ENCODE data around the gene PALM. TPM values are rescaled to one million over a fixed set of nuclear protein-coding genes. Genes with fewer than 3 reads are reported as not detected.

Gene PALM
- total and polyA plus RNA-seq, 9 of the 15 experiments (the other 6 are each of a cell fraction or from before 2014, with no cell fraction given), result 0.04 to 6.6 (median 1.7) TPM

GRCh38 chr19:749811-750210, 41.1 kb downstream of the PALM start (continued):
- TF ChIP-seq MITF (IDR thresholded peaks at IDR 0.05) (no peak), ZNF12 (CRISPR knock-in tag; IDR thresholded peaks at IDR 0.05) (no peak), XRCC5 (IDR thresholded peaks at IDR 0.05; ENCODE audit: low read depth, low read length) (no peak), RBM22 (IDR thresholded peaks at IDR 0.05; ENCODE audit: low read depth, low read length, poor library complexity, severe bottlenecking) (no peak)

GRCh38 chr19:750640-751423, 42.1 kb downstream of the PALM start, which contains the start of gene MISP:
Gene MISP, plus strand, starts transcription at chr19:751112. Its CDS starts 5,835 bp downstream, at chr19:756947.
- ATAC-seq (no peak), FAIRE-seq (no peak), DNase-seq (ENCODE audit: extremely low read depth in 1 of 4, low spot score in 3 of 4) (peak in 3 of 4 experiments; percentile 18 to 58 (median 56))
- BruUV-seq (replicated peaks), result no TSS peak
- Histone ChIP-seq H3K9ac (ENCODE audit: insufficient read depth in 1 of 2, low read depth in 2 of 2, low read length in 2 of 2) (peak within 1 kb of the TSS in 1 of 2 experiments; percentile 49; a peak in 2 of 4 replicates), H3K27me3 (ENCODE audit: control insufficient read depth in 2 of 2, insufficient read depth in 2 of 2, low read length in 2 of 2) (no peaks in the 10 kb centered on the region), H3K27ac (ENCODE audit: extremely low read depth, low read depth, low read length) (no peak within 1 kb of the TSS), H3K4me1 (replicated peaks in 1 of 2; ENCODE audit: control insufficient read depth in 2 of 2, insufficient read depth in 2 of 2, low read length in 2 of 2) (peaks cover 11 to 64% of the 10 kb centered on the region in 2 experiments; a peak in 4 of 5 replicates), H3K79me2 (ENCODE audit: control insufficient read depth, insufficient read depth, low read length) (no peaks in the 10 kb centered on the region), H3K9me3 (replicated peaks; ENCODE audit: control insufficient read depth, insufficient read depth, low read depth, low read length) (no peaks in the 10 kb centered on the region), H4K20me1 (replicated peaks; ENCODE audit: control insufficient read depth, insufficient read depth, low read length) (no peaks in the 10 kb centered on the region), H2AFZ (ENCODE audit: low read depth, low read length) (peak within 1 kb of the TSS; percentile 8; the same call in 1 of the 2 replicates), H3K36me3 (ENCODE audit: control insufficient read depth, insufficient read depth, low read length) (no peaks in the 10 kb centered on the region), H3K4me3 (no peak within 1 kb of the TSS), H3K4me2 (ENCODE audit: insufficient read depth, low read length) (no peak within 1 kb of the TSS), H3K9me1 (ENCODE audit: control insufficient read depth, insufficient read depth, low read length) (no peaks in the 10 kb centered on the region)
- TF ChIP-seq CREBBP (IDR thresholded peaks at IDR 0.05; ENCODE audit: low read depth, low read length), result no peak
- TF ChIP-seq BCOR (IDR thresholded peaks at IDR 0.05), result peak; percentile 59; the same call in 1 of the 2 replicates
- TF ChIP-seq PCBP1 (IDR thresholded peaks at IDR 0.05; ENCODE audit: low read depth, low read length, poor library complexity, severe bottlenecking), result peak; percentile 81
- TF ChIP-seq CEBPZ (IDR thresholded peaks at IDR 0.05; ENCODE audit: borderline replicate concordance, low read depth, low read length), result no peak
- no peak for TF ChIP-seq PHTF2 (CRISPR knock-in tag; IDR thresholded peaks at IDR 0.05)
- TF ChIP-seq ZBTB7A (IDR thresholded peaks at IDR 0.05; ENCODE audit: borderline replicate concordance, control insufficient read depth, low read depth, low read length), result 0 out of 2 replicates have a peak, but pooled peaks have one; percentile 37
- peak; percentile 41 for TF ChIP-seq ZFP36 (IDR thresholded peaks at IDR 0.05; ENCODE audit: low read depth, low read length, partially characterized antibody)
- TF ChIP-seq KDM1A (IDR thresholded peaks at IDR 0.05), result peak in 1 of 2 experiments; percentile 47; a peak in 1 of 4 replicates
- CTCF ChIA-PET (ENCODE audit: low intra/inter-chr PET ratio), result no interaction called here
- WGBS (ENCODE audit: insufficient coverage, low coverage, missing lambda C conversion rate), result 75% methylated on average over 10 of the region's 31 CpGs
- POLR2A ChIA-PET, result no interaction called here
- intact Hi-C loops (cut with micrococcal nuclease) (no loop called here), in situ Hi-C loops (cut with MboI) (loop anchor here (25.0 kb wide), 1 partner anchor 486 kb away; the partner anchor contains the start of genes ATP5F1D, CBARP and MIDN)

All from K562 (cell line).